HUES48 (cell line): ENCODE results near the gene INPP5A.

Experiments
- H3K27ac ChIP-seq: one replicate; pipeline ENCODE4 v1.7.0; 2013; ENCODE audit warnings: low read depth, low read length, inconsistent platforms
- H3K27me3 ChIP-seq: 2 replicates; pipeline ENCODE4 v1.6.1; 2013; ENCODE audit warnings: mild to moderate bottlenecking, low read length; ENCODE audit not compliant: control insufficient read depth, insufficient read depth
- H3K36me3 ChIP-seq: 2 replicates; pipeline ENCODE4 v1.6.1; 2013; ENCODE audit warnings: low read length; ENCODE audit not compliant: control insufficient read depth, insufficient read depth
- H3K4me1 ChIP-seq: 2 replicates; pipeline ENCODE4 v1.6.1; 2013; ENCODE audit warnings: mild to moderate bottlenecking, low read length; ENCODE audit not compliant: control insufficient read depth, insufficient read depth
- H3K4me3 ChIP-seq: 2 replicates; pipeline ENCODE4 v1.5.1; 2013; ENCODE audit warnings: mild to moderate bottlenecking, low read depth, low read length
- H3K9ac ChIP-seq: 2 replicates; pipeline ENCODE4 v1.6.1; 2013; ENCODE audit warnings: mild to moderate bottlenecking, low read depth, low read length, moderate library complexity
- H3K9me3 ChIP-seq: 2 replicates; pipeline ENCODE4 v1.6.1; 2013; ENCODE audit warnings: low read length; ENCODE audit not compliant: control insufficient read depth, insufficient read depth

INPP5A gene

DNA sequence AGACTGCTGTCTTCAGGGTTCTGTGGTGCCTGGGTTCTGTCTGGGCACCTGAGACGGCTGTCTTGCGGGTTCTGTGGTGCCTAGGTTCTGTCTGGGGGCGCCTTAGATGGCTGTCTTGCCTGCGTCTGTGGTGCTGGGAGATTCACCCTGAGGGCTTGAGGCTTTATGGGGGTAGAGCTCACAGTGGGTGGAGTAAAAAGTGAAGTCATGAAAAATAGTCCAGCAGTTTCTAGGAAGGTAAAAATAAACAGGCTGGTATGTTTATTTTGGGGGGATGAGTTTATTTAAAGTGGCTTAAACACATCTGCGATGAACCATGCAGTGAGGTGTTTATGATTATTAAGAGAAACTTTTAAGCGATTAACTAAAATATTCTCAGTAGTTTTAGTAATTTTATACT is 184.1 kb downstream of the INPP5A start:
- no peak overlapping the region for H3K27ac ChIP-seq
- H3K9me3 ChIP-seq: no peaks in the 10 kb centered on the region
- H3K9ac ChIP-seq: no peak overlapping the region
- no peaks in the 10 kb centered on the region for H3K36me3 ChIP-seq
- peaks cover 4% of the 10 kb centered on the region; the same call in 1 of the 2 replicates for H3K4me1 ChIP-seq
- no peak overlapping the region for H3K4me3 ChIP-seq
- H3K27me3 ChIP-seq: no peaks in the 10 kb centered on the region

DNA sequence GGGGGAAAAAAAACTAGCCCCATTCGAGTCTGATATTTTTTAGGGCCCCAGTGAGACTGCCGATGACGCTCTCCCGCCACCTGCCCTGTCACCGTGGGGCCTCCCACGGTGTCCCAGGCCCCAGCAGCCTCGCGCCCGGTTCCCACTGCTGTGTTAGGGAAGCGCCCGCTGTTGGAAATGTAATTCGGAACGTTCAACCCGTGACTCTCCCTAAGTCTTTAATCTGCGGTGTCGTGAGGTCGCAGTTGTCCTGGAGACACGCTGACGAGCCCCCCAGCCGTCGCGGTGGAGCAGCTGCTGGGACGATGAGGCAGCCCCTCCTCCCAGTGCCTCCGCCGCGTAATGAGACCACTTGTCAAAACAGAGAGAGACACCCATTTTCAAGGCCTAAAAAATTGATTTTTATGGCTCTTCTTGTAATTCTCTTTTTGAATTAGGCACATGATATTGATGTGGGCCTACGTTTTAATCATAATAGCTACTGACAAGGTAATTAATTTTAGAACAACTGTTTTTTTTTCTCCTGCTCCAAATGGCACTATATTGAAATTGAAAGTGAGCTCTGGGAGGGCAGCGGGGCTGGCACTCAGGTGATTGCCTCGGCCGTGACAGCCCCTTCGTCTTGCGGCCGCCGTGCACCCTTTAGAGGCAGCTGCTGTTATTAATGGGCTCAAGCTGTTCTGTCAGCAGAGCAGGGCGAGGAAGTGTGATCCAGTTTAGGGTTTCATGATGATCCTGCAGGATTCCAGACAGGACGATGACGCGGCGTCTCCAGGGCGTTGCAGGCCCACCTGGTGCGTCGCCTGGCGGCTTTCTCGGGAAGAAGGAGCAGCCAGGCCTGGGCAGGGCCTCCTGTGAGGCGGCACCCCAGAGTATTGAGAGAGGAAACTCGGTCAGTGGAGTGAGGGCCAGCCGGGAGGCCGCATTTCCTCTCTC is 185.1 kb downstream of the INPP5A start:
- no peaks in the 10 kb centered on the region for H3K9me3 ChIP-seq
- no peak overlapping the region for H3K4me3 ChIP-seq
- H3K27ac ChIP-seq: no peak overlapping the region
- no peaks in the 10 kb centered on the region for H3K36me3 ChIP-seq
- no peak overlapping the region for H3K9ac ChIP-seq
- H3K27me3 ChIP-seq: no peaks in the 10 kb centered on the region
- peaks cover 4% of the 10 kb centered on the region; the same call in 1 of the 2 replicates for H3K4me1 ChIP-seq

DNA sequence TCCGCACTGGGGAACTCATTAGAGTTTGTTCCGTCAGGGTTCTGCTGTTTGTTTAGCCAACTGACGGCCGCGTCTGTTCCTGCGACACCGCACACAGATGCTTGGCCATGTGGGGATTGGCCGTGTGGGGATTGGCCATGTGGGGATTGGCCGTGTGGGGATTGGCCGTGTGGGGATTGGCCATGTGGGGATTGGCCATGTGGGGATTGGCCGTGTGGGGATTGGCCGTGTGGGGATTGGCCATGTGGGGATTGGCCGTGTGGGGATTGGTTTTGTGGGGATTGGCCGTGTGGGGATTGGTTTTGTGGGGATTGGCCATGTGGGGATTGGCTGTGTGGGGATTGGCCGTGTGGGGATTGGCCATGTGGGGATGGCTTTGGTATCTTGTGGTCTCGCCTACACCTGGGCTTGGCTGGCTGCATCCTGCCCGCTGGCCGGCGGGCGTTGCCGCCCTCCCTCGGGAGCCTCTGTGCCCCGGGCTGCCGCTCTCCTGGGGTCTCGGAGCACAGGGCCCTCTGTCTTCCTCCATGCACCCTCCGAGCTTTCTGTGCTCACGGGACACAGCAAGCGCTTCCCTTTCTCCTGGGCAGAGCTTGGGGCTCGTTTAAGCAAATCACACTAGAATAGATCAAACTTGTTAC is 185.9 kb downstream of the INPP5A start:
- Histone ChIP-seq H3K27me3 (no peaks in the 10 kb centered on the region), H3K4me1 (peaks cover 4% of the 10 kb centered on the region; the same call in 1 of the 2 replicates), H3K27ac (no peak overlapping the region), H3K36me3 (no peaks in the 10 kb centered on the region), H3K9ac (no peak overlapping the region), H3K4me3 (no peak overlapping the region), H3K9me3 (no peaks in the 10 kb centered on the region)

DNA sequence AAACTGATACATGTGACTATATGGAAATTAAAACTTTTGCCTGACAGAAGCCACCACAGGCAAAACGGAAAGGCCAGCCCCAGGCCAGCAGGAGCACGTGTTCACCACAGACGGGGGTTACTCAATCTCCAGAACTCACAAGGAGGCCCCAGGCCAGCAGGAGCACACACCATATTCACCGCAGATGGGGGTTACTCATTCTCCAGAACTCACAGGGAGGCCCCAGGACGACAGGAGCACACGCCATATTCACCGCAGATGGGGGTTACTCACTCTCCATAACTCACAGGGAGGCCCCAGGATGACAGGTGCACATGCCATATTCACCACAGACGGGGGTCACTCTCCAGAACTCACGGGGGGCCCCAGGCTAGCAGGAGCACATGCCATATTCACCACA is 186.9 kb downstream of the INPP5A start:
- Histone ChIP-seq H3K27me3 (no peaks in the 10 kb centered on the region), H3K9ac (no peak overlapping the region), H3K4me3 (no peak overlapping the region), H3K36me3 (no peaks in the 10 kb centered on the region), H3K27ac (no peak overlapping the region), H3K4me1 (peaks cover 4% of the 10 kb centered on the region; the same call in 1 of the 2 replicates), H3K9me3 (no peaks in the 10 kb centered on the region)

DNA sequence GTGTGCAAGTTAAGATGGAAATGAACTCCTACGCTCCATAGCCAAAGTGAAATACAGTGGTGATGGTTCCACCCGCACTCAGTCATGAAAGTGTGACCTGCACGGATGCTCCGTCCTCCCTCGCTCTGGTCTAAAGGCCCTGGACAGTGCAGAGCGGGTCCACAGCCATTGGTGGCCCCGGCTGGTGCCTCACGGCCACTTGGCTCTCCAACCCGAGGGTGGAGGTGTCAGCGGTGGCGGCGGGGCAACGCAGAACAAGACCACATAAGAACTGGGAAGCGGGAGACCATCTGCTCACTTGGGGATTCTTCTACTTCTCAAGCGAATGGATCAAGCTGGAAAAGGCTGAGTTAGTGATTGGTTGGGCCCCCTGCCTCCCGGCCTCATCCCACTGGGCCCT is 187.6 kb downstream of the INPP5A start:
- H3K27ac ChIP-seq: no peak overlapping the region
- H3K9me3 ChIP-seq: no peaks in the 10 kb centered on the region
- no peaks in the 10 kb centered on the region for H3K36me3 ChIP-seq
- H3K4me3 ChIP-seq: no peak overlapping the region
- peaks cover 4% of the 10 kb centered on the region; the same call in 1 of the 2 replicates for H3K4me1 ChIP-seq
- no peaks in the 10 kb centered on the region for H3K27me3 ChIP-seq
- H3K9ac ChIP-seq: no peak overlapping the region

DNA sequence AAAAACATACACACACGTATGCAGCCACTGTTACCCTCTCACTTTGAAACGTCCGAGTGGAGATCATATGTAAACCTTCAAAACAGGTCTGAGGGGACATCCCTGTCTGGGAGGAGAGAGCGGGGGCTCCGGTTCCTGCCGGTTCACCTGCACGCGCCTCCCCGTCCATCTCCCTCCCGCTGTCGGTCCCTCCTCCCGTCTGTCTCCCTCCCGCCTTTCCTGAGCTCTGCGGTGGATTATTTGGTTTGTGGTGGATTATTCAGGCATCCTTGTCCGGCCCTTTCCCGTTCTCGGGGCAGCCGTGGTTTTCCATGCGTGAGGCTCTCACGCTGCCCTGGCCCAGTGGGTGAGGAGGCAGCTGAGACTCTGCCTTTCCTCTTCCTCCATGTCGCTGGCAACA is 188.6 kb downstream of the INPP5A start:
- peaks cover 4% of the 10 kb centered on the region; the same call in 1 of the 2 replicates for H3K4me1 ChIP-seq
- H3K9ac ChIP-seq: no peak overlapping the region
- no peak overlapping the region for H3K4me3 ChIP-seq
- H3K9me3 ChIP-seq: no peaks in the 10 kb centered on the region
- no peaks in the 10 kb centered on the region for H3K36me3 ChIP-seq
- no peak overlapping the region for H3K27ac ChIP-seq
- no peaks in the 10 kb centered on the region for H3K27me3 ChIP-seq

DNA sequence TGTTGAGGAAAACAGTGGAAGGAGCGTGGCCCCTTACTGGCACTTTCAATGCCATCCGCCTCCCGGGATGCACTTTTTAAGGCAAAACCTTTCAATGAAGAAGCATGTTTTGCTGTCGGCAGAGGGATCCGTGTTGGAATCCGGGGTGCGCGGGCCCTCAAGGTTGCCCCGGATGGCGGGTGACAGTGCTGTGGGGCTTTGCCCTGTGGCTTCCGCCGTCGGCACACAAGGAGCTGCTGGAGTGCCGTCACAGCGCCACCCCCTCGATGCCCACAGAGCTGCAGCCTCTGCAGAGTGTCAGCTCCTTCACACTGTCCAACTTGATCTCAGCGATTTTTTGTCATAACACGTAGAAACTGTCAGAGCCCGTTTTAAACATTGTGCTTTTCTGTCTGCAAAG is 189.4 kb downstream of the INPP5A start:
- no peak overlapping the region for H3K9ac ChIP-seq
- no peaks in the 10 kb centered on the region for H3K36me3 ChIP-seq
- H3K27ac ChIP-seq: no peak overlapping the region
- H3K4me1 ChIP-seq: peaks cover 4% of the 10 kb centered on the region; the same call in 1 of the 2 replicates
- no peaks in the 10 kb centered on the region for H3K27me3 ChIP-seq
- no peaks in the 10 kb centered on the region for H3K9me3 ChIP-seq
- no peak overlapping the region for H3K4me3 ChIP-seq

DNA sequence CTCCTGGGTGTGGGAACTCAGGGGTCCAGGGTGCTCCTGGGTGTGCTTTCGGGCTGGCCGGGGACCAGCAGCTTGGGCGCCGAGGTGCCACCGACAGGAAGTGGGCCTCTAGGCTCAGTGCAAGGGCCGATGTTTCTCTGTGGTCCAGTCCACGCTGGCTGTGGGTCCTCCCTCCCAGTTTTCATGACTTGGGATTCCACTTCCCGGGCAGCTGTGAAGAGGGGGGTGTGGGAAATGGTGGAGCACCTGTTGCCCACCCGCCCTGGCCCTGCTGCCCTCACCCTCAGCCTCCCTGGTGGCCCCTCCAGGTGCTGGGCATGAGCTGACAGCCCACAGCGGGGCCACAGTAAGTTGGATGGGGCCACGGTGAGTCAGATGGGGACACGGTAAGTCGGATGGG is 189.8 kb downstream of the INPP5A start:
- Histone ChIP-seq H3K27me3 (no peaks in the 10 kb centered on the region), H3K36me3 (no peaks in the 10 kb centered on the region), H3K9me3 (no peaks in the 10 kb centered on the region), H3K27ac (no peak overlapping the region), H3K4me3 (no peak overlapping the region), H3K4me1 (peaks cover 4% of the 10 kb centered on the region; the same call in 1 of the 2 replicates), H3K9ac (no peak overlapping the region)

DNA sequence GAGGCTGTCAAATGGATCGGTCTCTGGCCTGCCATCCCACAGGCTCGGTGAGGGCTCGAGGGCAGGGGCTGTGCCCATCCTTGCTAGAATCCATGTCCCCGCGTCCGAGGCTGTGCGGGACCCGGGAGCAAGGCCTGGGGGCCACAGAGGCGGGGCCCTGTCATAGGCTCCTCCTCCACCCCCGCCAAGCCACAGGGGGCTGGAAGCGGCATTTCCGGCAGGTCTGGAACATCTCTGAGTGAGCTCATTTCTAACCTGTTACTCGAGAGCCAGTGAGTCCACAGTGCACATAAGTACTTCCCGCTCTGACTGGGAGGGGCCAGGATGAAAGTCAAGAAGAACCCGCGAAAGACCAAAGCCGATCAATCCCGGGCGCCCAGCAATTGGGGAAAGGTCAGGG is 190.7 kb downstream of the INPP5A start:
- no peaks in the 10 kb centered on the region for H3K27me3 ChIP-seq
- H3K9ac ChIP-seq: no peak overlapping the region
- no peaks in the 10 kb centered on the region for H3K9me3 ChIP-seq
- no peaks in the 10 kb centered on the region for H3K4me1 ChIP-seq
- no peak overlapping the region for H3K4me3 ChIP-seq
- H3K36me3 ChIP-seq: no peaks in the 10 kb centered on the region
- H3K27ac ChIP-seq: no peak overlapping the region

DNA sequence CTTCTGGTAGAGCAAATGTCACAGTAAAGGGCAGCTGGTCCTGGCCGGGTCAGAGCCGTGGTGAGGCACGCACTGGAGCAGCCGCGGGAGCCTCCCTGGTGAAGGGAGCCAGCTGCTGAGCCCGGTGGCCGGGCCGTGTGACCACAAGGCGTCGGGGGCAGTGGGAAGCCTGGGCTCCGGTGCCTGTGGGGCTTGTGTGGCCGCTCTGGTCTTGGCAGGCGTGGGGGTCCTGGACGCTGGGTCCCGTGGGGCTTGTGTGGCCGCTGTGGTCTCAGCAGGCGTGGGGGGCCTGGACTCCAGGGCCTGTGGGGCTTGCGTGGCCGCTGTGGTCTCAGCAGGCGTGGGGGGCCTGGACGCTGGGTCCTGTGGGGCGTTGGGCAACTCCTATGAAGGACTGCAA is 191.2 kb downstream of the INPP5A start:
- no peaks in the 10 kb centered on the region for H3K4me1 ChIP-seq
- no peaks in the 10 kb centered on the region for H3K9me3 ChIP-seq
- H3K27me3 ChIP-seq: no peaks in the 10 kb centered on the region
- no peak overlapping the region for H3K4me3 ChIP-seq
- H3K36me3 ChIP-seq: no peaks in the 10 kb centered on the region
- H3K9ac ChIP-seq: no peak overlapping the region
- H3K27ac ChIP-seq: no peak overlapping the region
